ENCODE data around the gene UGT1A9.

GRCh38 chr2:233822101-233822771 is 150.5 kb downstream of the UGT1A9 start:
- TF ChIP-seq, protein P1, sequence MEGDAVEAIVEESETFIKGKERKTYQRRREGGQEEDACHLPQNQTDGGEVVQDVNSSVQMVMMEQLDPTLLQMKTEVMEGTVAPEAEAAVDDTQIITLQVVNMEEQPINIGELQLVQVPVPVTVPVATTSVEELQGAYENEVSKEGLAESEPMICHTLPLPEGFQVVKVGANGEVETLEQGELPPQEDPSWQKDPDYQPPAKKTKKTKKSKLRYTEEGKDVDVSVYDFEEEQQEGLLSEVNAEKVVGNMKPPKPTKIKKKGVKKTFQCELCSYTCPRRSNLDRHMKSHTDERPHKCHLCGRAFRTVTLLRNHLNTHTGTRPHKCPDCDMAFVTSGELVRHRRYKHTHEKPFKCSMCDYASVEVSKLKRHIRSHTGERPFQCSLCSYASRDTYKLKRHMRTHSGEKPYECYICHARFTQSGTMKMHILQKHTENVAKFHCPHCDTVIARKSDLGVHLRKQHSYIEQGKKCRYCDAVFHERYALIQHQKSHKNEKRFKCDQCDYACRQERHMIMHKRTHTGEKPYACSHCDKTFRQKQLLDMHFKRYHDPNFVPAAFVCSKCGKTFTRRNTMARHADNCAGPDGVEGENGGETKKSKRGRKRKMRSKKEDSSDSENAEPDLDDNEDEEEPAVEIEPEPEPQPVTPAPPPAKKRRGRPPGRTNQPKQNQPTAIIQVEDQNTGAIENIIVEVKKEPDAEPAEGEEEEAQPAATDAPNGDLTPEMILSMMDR (IDR thresholded peaks at IDR 0.05; ENCODE audit: insufficient read depth, low read length, poor library complexity, severe bottlenecking): no peak
- TF ChIP-seq EZH2phosphoT487 (conservative IDR thresholded peaks at IDR 0.05; ENCODE audit: low read length): no peak

Measured in SU-DHL-6 (cell line).